Head of caudate nucleus (tissue), 42 donors: Measurements from ENCODE around the gene RERG.
A peak's percentile ranks its signal among the peaks of the same experiment; 100 is the strongest.

Experiments used
- DNase-seq, 42 donors: peaks; one replicate each; pipeline versions ENCODE4 v3.0.0 to v3.0.0-alpha.2; 2020 to 2021; ENCODE audit warnings: mixed read lengths in 7 of 42
- intact Hi-C: fragments of 100-400 bp; cut with DNase I; formaldehyde crosslinking; loops from one replicate; pipeline ENCODE4 v1.15.0; 2022

The RERG gene

GRCh38 chr12:15225136-15225862 is 4.1 kb upstream of the RERG start:
- intact Hi-C loops: no loop called here
- no peak for DNase-seq

GRCh38 chr12:15222219-15222618 is 1.0 kb upstream of the RERG start:
- DNase-seq: no peak
- intact Hi-C loops: loop anchor here (5.0 kb wide), 1 partner anchor 70 kb away; no protein-coding TSS in a partner anchor

- intact Hi-C loops: loop anchor here (5.0 kb wide), 1 partner anchor 68 kb away; no protein-coding TSS in a partner anchor
- peak in 21 of 42 donors; percentile 10 to 64 (median 35) for DNase-seq
These were observed 766 bp downstream of the RERG start for GRCh38 chr12:15220451-15220850.

- DNase-seq: no peak
- intact Hi-C loops: no loop called here
These were observed 2.4 kb downstream of the RERG start for GRCh38 chr12:15218794-15219193.

- DNase-seq: no peak
- intact Hi-C loops: no loop called here
These were observed 5.0 kb downstream of the RERG start for GRCh38 chr12:15216036-15216889.

- intact Hi-C loops: no loop called here
- DNase-seq: no peak
These were observed 6.2 kb downstream of the RERG start for GRCh38 chr12:15214851-15215601.

GRCh38 chr12:15212930-15213329 is 8.3 kb downstream of the RERG start:
- intact Hi-C loops: no loop called here
- no peak for DNase-seq

- intact Hi-C loops: no loop called here
- no peak for DNase-seq
These were observed 11.4 kb downstream of the RERG start for GRCh38 chr12:15209782-15210181.

GRCh38 chr12:15208871-15209656 is 12.2 kb downstream of the RERG start:
- intact Hi-C loops: no loop called here
- no peak for DNase-seq

GRCh38 chr12:15208140-15208539 is 13.1 kb downstream of the RERG start:
- intact Hi-C loops: no loop called here
- DNase-seq: no peak

- intact Hi-C loops: no loop called here
- DNase-seq: no peak
These were observed 14.3 kb downstream of the RERG start for GRCh38 chr12:15206831-15207389.

GRCh38 chr12:15206338-15206737 is 14.9 kb downstream of the RERG start:
- intact Hi-C loops: no loop called here

GRCh38 chr12:15205341-15206010 is 15.7 kb downstream of the RERG start:
- DNase-seq: no peak
- intact Hi-C loops: no loop called here

More at GRCh38 chr12:15206338-15206737, 14.9 kb downstream of the RERG start:
- no peak for DNase-seq

- intact Hi-C loops: no loop called here
- no peak for DNase-seq
These were observed 19.8 kb downstream of the RERG start for GRCh38 chr12:15201456-15201855.

GRCh38 chr12:15201056-15201455 is 20.2 kb downstream of the RERG start:
- DNase-seq: no peak
- intact Hi-C loops: no loop called here

GRCh38 chr12:15200641-15201040 is 20.6 kb downstream of the RERG start:
- no peak for DNase-seq
- intact Hi-C loops: no loop called here

- intact Hi-C loops: no loop called here
- DNase-seq: no peak
These were observed 21.3 kb downstream of the RERG start for GRCh38 chr12:15199930-15200329.
